GM18951 (cell line): ENCODE results near the gene SLC46A1.
A peak's percentile ranks its signal among the peaks of the same experiment; 100 is the strongest.
"Not testable (repeated sequence)": the region's sequence is repeated elsewhere in the genome, so short reads cannot be mapped to it uniquely, and the experiment has no call there.

Experiments
- POLR2A ChIP-seq: IDR thresholded peaks from 4 replicates; pipeline ENCODE4 v1.6.1; 2011; ENCODE audit warnings: mild to moderate bottlenecking; ENCODE audit not compliant: insufficient read length, insufficient read depth; ENCODE audit errors: extremely low read depth
- in situ Hi-C: fragments of 300-500 bp; cut with MboI; formaldehyde crosslinking; loops from one replicate; pipeline ENCODE4 v1.12.0; 2022; ENCODE audit warnings: low sequenced_read_pairs, mixed read lengths, inconsistent platforms; ENCODE audit not compliant: unreplicated experiment

SLC46A1 gene

DNA sequence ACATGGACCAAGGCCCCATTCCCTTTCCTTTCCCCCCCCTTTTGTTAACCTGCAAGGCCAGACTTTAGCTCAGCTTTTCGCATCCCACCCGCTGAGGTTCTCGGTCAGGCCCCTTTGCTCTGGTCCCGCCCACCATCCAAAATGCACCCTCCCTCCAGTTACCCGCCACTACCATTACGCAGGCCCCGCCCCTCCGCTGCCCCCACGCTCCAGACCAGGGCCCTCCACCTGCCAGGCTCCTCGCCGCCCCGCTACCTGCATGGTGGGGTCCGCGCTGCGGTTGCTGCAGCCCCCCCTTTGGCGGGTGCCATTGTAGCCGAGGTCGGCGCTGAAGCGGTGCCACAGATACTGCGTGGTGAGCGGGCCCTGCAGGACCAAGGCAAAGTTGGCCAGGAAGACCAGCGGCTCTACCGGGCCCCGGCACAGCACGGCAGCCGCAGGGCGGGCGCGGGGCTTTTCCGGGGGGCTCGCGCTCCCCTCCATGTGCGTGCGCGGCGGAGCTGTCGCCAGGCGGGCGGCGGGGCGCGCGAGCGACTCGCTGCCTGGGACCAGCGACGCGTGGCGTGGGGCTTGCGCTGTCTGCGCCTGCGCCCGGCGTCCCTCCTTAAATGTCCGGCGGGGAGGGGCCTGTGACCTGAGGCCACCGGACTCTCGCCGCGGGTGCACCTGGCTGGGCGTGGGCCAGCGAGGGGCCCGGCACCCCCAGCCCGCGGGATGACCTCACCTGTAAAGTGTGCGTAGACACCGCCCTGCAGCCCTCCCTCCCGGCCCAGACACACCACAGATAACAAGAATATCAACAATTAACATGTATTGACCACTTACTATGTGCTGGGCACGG, at the start of gene SLC46A1:
SLC46A1 (minus strand) TSS at position 581 of the 841 bp plus-strand sequence; CDS start at position 483, 98 bp downstream.
- in situ Hi-C loops: no loop called here
- TF ChIP-seq POLR2A: peak; percentile 57

DNA sequence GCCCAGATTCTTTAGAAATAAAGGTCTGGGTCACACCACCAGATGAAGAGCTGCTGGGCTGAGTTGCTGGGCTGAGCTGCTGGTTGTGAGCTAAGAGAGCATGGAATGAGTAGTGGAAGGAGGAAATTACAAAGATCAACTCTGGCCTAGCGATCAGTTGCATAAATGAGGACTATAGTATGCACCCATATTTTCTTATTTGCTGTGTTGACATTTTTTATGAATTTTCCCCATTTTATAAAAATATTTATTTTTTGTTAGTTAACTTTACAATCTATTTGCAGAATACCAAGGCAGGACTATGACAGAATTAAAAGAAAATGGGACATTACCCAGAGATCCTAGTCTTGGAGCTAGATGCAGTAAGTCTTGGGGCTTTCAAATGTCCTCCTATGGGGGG, 43.8 kb upstream of the SLC46A1 start:
- no peak for TF ChIP-seq POLR2A
- in situ Hi-C loops: no loop called here

DNA sequence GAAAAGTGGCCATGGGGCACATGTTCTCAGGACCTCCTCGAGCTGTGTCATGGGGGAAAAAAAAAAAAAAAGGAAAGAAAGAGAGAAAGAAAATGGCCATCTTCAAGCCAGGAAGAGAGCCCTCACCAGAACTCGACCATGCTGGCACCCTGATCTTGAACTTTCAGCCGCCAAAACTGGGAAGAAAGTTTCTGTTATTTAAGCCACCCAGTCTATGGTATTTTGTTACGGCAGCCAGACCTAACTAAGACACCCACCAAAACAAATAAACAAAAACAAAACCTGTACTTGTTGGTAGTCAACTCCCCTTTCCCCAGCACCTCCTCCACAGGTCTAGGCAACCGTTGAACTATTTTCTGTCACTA, 41.4 kb upstream of the SLC46A1 start:
- no peak for TF ChIP-seq POLR2A
- in situ Hi-C loops: no loop called here

DNA sequence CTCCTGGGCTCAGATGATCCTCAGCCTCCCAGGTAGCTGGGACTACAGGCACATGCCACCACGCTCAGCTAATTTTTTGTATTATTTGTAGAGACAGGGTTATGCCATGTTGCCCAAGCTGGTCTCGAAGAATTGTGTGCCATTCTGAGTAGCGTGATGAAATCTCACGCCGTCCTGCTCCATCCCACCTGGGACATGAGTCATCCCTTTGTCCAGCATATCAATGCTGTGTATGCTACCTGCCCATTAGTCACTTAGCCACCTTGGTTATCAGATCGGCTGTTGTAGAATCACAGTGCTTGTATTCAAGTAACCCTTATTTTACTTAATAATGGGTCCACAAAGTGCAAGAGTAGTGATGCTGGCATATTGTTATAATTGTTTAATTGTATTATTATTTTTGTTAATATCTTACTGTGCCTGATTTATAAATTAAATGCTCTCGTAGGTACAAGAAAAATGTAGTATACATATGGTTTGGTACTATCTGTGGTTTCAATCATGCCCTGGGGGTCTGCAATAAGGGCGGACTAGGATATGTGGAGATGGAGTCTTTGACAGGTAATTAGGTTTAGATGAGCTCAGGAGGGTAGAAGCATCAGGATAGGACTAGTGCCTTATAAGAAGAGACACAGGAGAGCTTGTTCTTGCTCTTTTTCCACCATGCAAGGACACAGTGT, 40.8 kb upstream of the SLC46A1 start:
- in situ Hi-C loops: no loop called here
- TF ChIP-seq POLR2A: no peak

DNA sequence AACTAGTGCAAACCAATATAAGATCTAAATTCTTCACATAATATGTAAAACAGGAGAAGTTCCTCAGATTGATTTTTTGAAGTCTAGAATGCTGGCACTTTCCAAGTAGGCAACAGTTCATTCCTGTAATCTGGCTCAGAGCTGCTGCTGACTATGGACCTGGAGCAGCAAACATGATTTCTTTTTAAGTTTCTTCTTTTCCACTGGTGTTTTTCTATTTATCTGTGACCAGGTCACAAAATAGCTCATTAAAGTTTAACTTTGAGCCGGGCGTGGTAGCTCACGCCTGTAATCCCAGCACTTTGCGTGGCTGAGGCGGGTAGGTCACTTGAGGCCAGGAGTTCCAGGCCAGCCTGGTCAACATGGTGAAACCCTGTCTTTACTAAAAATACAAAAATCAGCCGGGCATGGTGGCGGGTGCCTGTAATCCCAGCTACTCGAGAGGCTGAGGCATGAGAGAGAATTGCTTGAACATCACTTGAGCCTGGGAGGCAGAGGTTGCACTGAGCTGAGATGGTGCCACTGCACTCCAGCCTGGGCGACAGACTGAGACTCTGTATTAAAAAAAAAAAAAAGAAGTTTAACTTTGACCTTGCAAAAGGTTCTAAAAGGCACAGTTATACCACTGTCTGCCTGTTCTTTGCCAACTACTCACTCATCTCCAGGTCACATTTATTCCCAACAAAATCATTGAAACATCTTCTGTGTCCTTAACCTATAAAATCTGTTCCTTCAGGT, 38.1 kb upstream of the SLC46A1 start:
- no peak for TF ChIP-seq POLR2A
- in situ Hi-C loops: no loop called here

DNA sequence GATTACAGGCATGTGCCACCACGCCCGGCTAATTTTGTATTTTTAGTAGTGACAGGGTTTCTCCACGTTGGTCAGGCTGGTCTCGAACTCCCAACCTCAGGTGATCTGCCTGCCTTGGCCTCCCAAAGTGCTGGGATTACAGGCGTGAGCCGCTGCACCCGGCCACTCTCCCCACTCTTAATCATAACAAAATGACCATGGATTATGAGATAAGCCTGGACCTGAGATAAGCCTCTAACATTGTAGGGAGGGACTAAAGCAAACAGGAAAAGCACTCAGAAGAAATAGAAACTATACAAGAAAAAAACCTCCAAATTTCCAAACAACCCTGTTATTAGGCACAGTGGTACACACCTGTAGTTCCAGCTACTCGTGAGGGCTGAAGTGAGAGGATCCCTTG, 28.3 kb upstream of the SLC46A1 start:
- in situ Hi-C loops: not testable (repeated sequence)

DNA sequence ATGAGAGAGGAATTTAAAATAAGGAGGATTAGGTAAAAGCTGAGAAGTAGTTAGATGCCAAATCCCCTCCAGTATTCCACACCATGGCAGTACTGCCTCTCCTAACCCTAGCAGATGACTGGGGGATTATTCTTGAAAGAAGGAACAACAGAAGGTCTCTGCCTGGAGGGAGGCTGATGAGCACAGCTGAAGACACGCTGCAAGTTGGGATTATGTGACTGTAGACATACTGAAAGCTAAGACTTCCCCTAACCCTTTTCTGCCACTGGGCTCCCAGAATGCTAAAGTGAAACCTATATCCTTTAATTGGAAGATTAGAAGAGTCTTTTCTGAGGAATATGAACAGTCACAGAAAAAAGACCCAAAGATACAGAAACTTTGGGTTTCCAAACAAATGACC, 27.7 kb upstream of the SLC46A1 start:
- no peak for TF ChIP-seq POLR2A
- in situ Hi-C loops: no loop called here

DNA sequence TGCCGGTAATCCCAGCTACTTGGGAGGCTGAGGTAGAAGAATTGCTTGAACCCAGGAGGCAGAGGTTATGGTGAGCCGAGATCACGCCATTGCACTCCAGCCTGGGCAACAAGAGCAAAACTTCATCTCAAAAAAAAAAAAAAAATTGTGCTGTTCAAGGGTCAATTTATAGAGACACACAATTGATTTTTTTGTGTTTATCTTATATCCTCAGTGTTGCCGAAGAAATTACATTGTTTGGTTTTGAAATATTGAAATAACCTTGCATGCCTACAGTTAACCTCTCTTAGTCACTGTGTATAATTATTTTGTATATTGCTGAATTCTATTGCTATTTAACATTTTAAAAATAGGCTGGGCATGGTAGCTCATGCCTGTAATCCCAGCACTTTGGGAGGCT, 22.0 kb upstream of the SLC46A1 start:
- in situ Hi-C loops: not testable (repeated sequence)

DNA sequence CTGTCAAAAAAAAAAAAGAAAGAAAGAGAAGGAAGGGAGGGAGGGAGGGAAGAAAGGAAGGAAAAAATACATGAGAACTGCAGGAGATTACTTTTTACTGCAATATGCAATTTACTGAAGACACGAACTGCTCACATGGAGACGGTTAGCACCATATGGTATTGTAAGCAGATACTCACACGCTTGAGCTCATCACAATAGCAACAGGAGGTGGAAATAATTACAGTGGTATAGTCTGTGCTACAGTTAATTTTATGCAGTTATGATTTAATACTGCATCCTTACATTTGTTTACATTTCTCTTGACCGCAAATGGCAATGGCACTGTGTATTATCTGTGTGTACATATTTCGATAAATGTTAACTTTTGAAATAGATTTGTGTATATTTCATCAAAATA, 21.4 kb upstream of the SLC46A1 start:
- in situ Hi-C loops: no loop called here
- no peak for TF ChIP-seq POLR2A

DNA sequence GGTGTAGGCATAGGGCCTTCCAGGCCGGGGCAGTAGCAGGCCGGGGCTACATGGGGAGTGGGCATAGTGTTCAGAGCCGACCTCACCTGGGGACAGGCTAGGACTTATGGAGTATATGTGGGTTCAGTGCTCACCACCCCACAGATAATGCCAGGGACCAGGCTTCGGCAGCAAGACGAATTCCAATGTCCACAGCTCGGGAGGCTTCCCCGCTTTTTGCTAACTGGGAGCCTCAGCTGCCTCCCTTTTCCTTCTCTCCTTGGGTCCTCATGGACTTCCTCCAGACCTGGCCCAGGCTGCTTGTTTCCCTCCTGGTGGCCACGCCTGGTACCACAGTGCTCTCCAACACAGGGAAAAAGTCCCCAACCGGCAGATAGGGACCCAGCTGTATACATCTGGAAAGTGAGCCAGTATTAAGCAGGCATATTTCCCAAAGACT, 20.1 kb upstream of the SLC46A1 start:
- in situ Hi-C loops: no loop called here
- no peak for TF ChIP-seq POLR2A

DNA sequence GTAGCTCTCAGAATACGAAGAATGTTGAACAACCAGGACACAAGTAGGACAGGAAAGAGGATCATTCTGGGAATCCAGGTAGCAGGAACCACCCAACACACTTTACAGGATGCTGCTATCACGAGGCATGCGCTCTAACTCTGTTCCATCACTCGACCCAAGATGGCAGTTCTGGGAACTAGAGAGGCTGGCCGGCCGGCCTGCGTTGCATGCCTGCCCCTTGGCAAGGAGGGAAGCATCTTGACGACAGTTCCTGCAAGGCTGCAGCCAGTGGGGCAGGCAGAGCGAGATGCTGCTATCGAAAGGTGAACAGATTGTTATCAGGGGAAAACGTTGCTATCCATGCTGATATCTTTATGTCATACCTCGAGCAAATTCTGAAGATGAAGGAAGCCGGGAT, 19.2 kb upstream of the SLC46A1 start:
- TF ChIP-seq POLR2A: no peak

DNA sequence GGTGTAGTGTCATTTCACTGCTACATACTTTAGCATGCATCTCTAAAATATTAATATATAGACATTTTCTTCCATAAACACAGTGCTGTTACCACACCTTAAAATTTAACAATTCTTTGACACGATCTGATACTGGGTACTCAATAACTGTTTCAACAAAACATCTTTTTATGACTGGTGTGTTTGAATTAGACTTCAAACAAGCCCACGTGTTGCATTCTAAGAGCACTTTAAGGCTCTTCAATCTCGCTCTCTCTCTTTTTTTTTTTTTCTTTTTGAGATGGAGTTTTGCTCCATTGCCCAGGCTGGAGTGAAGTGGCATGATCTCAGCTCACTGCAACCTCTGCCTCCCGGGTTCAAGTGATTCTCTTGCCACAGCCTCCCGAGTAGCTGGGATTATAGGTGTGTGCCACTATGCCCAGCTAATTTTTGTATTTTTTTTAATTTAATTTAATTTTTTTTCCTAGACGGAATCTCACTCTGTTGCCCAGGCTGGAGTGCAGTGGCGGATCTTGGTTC, 15.8 kb upstream of the SLC46A1 start:
- in situ Hi-C loops: no loop called here
- no peak for TF ChIP-seq POLR2A

More for the DNA sequence above, 19.2 kb upstream of the SLC46A1 start:
- in situ Hi-C loops: no loop called here

DNA sequence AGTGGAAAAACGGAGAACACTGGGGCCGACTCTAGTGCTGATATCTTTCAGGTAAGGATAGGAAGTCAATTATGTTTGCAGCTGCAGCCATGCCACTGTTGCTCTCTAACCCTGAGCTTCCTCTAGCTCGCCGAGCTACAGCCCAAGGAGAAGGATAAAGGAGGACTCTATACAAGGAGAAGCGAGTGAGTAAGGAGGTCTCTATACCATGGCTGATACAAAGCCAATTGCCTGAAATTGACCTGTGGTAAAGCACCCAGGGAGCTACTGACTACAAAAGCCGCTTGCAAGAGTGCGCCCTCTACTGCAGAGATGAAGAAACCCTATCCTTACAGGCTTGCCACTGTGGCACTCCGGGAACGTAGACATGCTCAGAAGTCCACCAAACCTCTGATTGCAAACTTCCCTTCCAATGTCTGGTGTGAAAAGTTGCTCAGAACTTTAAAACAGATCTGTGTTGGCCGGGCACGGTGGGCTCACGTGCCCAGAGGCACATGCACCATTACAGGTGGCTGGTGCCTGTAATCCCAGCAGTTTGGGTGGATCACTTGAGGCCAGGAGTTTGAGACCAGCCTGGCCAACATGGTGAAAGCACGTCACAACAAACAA, 10.8 kb upstream of the SLC46A1 start:
- TF ChIP-seq POLR2A: no peak
- in situ Hi-C loops: no loop called here
